Thoracic aorta (tissue), 2 donors: ENCODE results near the gene MLF2. TPM values are rescaled to one million over a fixed set of nuclear protein-coding genes. Genes with fewer than 3 reads are reported as not detected.

Experiments used
- ATAC-seq: fragments of 150-250 bp; one replicate; pipeline ENCODE4 v1.8.0; 2017; ENCODE audit warnings: low read depth; ENCODE audit not compliant: insufficient number of reproducible peaks, low FRiP score
- DNase-seq: peaks from one replicate; pipeline ENCODE4 v3.0.0-alpha.2; 2020; ENCODE audit warnings: low spot score
- H3K27ac ChIP-seq, 2 donors: fragments of 200-600 bp; sonication (generic); 1 replicate in 1 of 2; 2 replicates in 1 of 2; pipeline ENCODE4 v1.5.1; 2016; ENCODE audit warnings: mild to moderate bottlenecking in 2 of 2, moderate library complexity in 2 of 2
- H3K27me3 ChIP-seq: fragments of 200-600 bp; sonication (generic); replicated peaks from 2 replicates; pipeline ENCODE4 v1.6.0; 2016; ENCODE audit warnings: mild to moderate bottlenecking; ENCODE audit not compliant: insufficient read depth
- H3K36me3 ChIP-seq: fragments of 200-600 bp; sonication (generic); one replicate; pipeline ENCODE4 v1.5.1; 2016
- H3K4me1 ChIP-seq, 2 donors: fragments of 200-600 bp; sonication (generic); 1 replicate in 1 of 2; 2 replicates in 1 of 2; pipeline versions ENCODE4 v1.5.1 to v1.6.0; 2016; ENCODE audit warnings: low read depth in 2 of 2, mild to moderate bottlenecking in 1 of 2; ENCODE audit not compliant: control insufficient read depth in 1 of 2
- H3K4me3 ChIP-seq: fragments of 200-600 bp; sonication (generic); 2 replicates; pipeline ENCODE4 v1.5.1; 2016; ENCODE audit warnings: mild to moderate bottlenecking
- H3K9me3 ChIP-seq: fragments of 200-600 bp; sonication (generic); 2 replicates; pipeline ENCODE4 v1.5.1; 2016
- CTCF ChIP-seq: fragments of 200-600 bp; sonication (generic); IDR thresholded peaks from one replicate; pipeline ENCODE4 v1.5.1; 2019; ENCODE audit warnings: antibody characterized with exemption
- total RNA-seq, 2 donors: library from RNA; depleted of rRNA; stranded (reverse); fragments of >200 nt; gene quantifications; one replicate each; pipeline versions ENCODE4 v1.1.0 to v1.2.3, GENCODE V29; 2016

The MLF2 gene
- total RNA-seq, 2 donors from 2014 or later = 129 to 179 TPM

GRCh38 chr12:6753772-6754356 lies 923 bp upstream of the MLF2 start:
- TF ChIP-seq CTCF = peak; percentile 92
- H3K4me3 ChIP-seq = no peak overlapping the region

GRCh38 chr12:6752167-6752920 lies 597 bp downstream of the MLF2 start:
- Histone ChIP-seq H3K4me3 (peak overlapping the region; percentile 98), H3K36me3 (peaks cover 41% of the 10 kb centered on the region), H3K9me3 (no peaks in the 10 kb centered on the region), H3K27me3 (no peaks in the 10 kb centered on the region), H3K27ac (peak overlapping the region; percentile 89 to 92), H3K4me1 (peaks cover 9 to 22% of the 10 kb centered on the region in 2 donors)
- ATAC-seq (no peak), DNase-seq (no peak)
- no peak for TF ChIP-seq CTCF

More at GRCh38 chr12:6753772-6754356, 923 bp upstream of the MLF2 start:
- Histone ChIP-seq H3K4me1 (peaks cover 9 to 22% of the 10 kb centered on the region in 2 donors), H3K27me3 (no peaks in the 10 kb centered on the region), H3K27ac (peak overlapping the region; percentile 44 to 92), H3K36me3 (peaks cover 26% of the 10 kb centered on the region), H3K9me3 (no peaks in the 10 kb centered on the region)
- ATAC-seq = no peak
- no peak for DNase-seq

GRCh38 chr12:6751767-6752166 lies 1.2 kb downstream of the MLF2 start:
- TF ChIP-seq CTCF = no peak
- DNase-seq (no peak), ATAC-seq (no peak)

GRCh38 chr12:6750506-6750905 lies 2.4 kb downstream of the MLF2 start:
- H3K27ac ChIP-seq = no peak overlapping the region
- DNase-seq (no peak), ATAC-seq (no peak)
- H3K4me1 ChIP-seq = peaks cover 9 to 22% of the 10 kb centered on the region in 2 donors
- H3K4me3 ChIP-seq = no peak overlapping the region
- H3K36me3 ChIP-seq = peaks cover 49% of the 10 kb centered on the region
- TF ChIP-seq CTCF = no peak
- no peaks in the 10 kb centered on the region for H3K27me3 ChIP-seq
- no peaks in the 10 kb centered on the region for H3K9me3 ChIP-seq

More at GRCh38 chr12:6751767-6752166, 1.2 kb downstream of the MLF2 start:
- H3K4me3 ChIP-seq = peak overlapping the region; percentile 98
- peaks cover 47% of the 10 kb centered on the region for H3K36me3 ChIP-seq
- H3K27me3 ChIP-seq = no peaks in the 10 kb centered on the region
- H3K9me3 ChIP-seq = no peaks in the 10 kb centered on the region
- H3K27ac ChIP-seq = peak overlapping the region; percentile 89 to 92
- peaks cover 9 to 22% of the 10 kb centered on the region in 2 donors for H3K4me1 ChIP-seq

GRCh38 chr12:6748761-6749160 lies 4.2 kb downstream of the MLF2 start:
- Histone ChIP-seq H3K4me3 (no peak overlapping the region), H3K4me1 (peaks cover 9 to 18% of the 10 kb centered on the region in 2 donors), H3K27ac (no peak overlapping the region), H3K27me3 (no peaks in the 10 kb centered on the region), H3K9me3 (no peaks in the 10 kb centered on the region), H3K36me3 (peaks cover 49% of the 10 kb centered on the region)
- no peak for DNase-seq
- ATAC-seq = no peak
- TF ChIP-seq CTCF = no peak
